Right renal pelvis (tissue), 4 donors: Measurements from ENCODE around the gene FAM219A. TPM values are rescaled to one million over a fixed set of nuclear protein-coding genes. Genes with fewer than 3 reads are reported as not detected.
"Not testable (repeated sequence)": the region's sequence is repeated elsewhere in the genome, so short reads cannot be mapped to it uniquely, and the experiment has no call there.

Experiments
- DNase-seq, 4 donors: peaks; one replicate each; pipeline ENCODE4 v3.0.0-alpha.2; 2013; ENCODE audit warnings: low read depth in 4 of 4, low spot score in 3 of 4, missing footprints in 1 of 4
- polyA plus RNA-seq, 4 donors: library from polyadenylated mRNA; unstranded; fragments of 120-200 nt; gene quantifications; one replicate each; pipeline ENCODE4 v1.2.1, GENCODE V29; 2013; ENCODE audit not compliant: insufficient read length in 4 of 4

The FAM219A gene
- polyA plus RNA-seq, 4 donors: 13.7 to 15.4 (median 14.1) TPM

GRCh38 chr9:34380034-34380510 is 78.3 kb downstream of the FAM219A start:
- no peak for DNase-seq

- DNase-seq: peak in 3 of 4 donors; percentile 58 to 66 (median 65)
Observed at GRCh38 chr9:34379334-34380033, 78.9 kb downstream of the FAM219A start.

- no peak for DNase-seq
Observed at GRCh38 chr9:34378376-34379060, 79.9 kb downstream of the FAM219A start.

DNA sequence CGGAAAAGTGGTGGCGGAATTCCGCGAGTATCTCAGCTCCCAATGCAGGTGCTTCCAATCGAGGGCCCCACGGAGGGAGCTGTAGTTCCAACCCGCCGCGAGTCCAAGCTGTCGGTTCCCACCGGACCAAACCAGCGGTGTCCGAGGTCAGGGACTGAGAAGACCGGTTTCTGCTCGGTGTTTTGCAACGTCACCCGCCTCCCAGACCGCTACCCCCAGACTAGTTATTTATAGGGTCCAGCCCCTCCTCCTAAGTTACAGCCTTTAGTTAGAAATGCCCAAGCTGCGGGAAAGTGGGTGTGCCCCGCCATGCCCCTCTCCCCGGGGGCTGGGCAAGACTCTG is 81.0 kb downstream of the FAM219A start:
- no peak for DNase-seq

DNA sequence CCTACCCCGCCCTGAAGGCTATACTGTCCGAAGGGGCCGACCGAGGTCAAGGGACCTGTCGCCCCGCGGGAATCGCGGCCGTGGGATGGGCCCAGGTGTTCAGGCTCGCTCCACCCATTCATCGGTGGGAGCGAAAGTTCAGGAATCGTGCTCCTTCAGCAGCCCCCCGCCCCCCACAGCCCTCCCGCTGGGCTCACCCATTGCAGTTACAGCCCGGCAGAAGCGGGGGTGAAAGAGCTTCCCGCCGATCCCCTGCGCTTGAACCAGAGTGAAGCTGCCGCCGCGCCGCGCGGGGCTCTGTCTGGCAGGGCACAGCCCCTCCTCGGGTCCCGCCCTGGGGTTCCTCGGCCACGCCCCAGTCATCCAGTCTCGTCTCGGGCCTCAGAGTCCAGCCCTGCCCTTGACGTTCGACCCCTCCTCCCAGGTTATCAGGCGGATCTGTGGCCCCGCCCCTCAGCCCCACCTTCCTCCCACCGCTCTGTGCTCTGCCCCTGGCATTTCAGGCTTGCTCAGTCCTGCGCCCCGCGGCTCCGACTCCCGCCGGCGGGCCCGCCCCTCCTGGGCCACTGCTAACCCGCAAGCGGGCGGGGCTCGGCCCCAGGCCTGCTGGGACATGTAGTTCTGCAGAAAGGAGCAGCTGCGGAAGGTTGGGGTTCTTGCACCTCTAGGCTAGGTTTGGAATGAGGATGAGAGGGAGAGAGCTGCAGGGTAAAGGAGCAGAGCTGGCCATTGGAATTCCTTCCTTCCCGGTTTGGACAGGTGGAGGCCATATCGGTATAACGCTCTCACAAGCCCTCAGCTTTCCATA is 81.6 kb downstream of the FAM219A start, which contains the start of gene MYORG:
Gene MYORG, minus strand, starts transcription at position 303 of the 808 bp plus-strand sequence. CDS start 3,955 bp downstream, outside the sequence.
- peak; percentile 67 to 83 (median 76) for DNase-seq

DNA sequence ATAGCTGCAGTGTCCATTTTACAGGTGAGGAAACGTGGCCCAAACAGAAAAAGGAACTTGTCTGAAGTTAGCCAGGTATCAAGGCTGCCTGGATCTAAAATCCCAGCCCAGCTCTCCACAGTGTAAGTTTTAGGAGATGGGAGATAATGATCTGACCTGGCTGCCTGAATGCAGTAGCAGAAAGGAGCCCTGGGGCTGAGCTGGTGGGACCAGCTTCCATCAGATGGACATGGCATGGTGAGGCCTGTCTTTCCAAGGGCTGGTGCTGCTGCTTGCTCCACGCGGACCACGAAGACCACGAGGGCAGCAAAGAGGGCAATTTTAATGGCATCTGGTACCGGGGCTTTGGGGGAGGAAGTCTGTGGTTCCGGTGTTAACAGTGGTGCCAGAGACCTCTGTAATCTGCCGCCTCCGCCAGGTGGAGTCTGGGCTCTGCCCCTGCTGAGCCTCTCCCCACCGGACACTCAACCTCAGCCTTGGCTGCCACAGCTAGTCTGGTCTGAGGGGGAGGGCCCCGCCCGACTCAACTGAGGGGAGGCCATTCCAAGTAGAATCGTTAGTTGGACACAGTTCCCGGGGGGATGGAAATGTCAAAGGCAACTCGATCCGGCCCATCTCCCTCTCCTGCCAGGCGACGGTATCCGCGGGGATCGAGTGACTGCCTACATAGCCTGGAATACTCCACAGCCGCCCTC is 82.3 kb downstream of the FAM219A start:
- DNase-seq: no peak

DNA sequence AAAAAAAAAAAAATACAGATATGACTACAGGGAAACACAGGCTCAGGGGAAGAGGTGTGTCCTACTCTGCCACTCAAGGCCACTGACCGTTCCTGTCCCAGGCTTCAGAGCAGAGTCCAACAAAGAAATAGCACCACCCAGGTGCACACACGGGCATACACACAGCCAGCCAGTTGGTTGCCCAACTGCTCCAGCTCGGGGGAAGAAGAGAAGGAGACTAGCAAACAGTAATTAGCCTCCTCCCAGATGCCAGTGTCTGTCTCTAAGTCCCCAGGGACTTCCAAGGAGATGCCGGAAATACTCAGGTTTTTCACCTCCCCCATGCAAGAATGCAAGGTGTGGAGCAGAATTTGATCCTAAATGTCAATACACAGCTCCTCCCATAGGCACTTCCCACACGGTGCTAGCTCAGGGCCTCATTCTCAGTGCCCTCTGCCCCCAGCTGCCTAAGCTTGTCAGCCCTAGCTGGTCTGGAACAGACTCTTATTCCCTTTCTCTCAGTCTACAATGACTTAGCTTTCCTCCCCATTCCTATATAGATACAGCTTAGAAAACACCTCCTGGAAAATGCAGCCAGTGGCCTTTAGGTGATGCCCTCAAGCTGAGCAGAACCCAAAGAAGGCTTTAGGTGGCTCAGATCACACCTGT is 83.3 kb downstream of the FAM219A start:
- no peak for DNase-seq

DNA sequence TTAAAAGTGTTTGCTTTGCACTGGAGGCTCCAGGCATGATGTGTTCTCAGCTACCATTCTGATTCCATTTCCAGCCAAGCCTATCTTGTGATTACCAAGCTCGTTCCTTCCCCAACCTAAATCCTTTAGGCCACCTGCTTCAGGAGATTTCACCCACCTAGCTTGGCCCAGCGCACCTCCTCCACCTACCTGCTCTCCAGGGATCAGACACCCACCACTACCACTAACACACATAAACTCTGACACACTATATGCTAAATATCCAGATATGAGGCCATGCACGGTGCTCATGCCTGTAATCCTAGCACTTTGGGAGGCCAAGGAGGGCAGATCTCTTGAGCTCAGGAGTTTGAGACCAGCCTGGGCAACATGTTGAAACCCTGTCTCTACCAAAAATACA is 84.0 kb downstream of the FAM219A start:
- DNase-seq: no peak

DNA sequence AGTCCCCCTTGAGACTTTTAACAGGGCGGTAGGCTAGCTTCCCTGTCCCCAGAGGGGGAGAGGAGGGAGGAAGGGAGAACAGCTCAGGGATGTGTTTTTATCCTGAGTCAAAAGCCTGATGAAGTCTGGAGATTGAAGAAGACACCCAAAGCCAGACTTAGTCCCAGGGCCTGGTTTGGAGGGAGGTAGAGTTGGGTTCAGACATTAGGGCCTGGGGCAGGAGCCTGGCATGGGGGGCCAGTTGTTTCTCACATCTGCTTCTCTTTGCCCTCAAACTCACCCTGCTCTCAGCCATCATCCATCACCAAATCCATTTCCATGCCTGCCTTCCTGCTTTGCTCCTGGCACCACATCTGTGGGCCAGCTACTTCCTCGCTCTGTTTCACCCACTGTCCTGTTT is 84.6 kb downstream of the FAM219A start:
- no peak for DNase-seq

- DNase-seq: no peak
Observed at GRCh38 chr9:34372467-34373011, 85.8 kb downstream of the FAM219A start.

GRCh38 chr9:34371886-34372466 is 86.4 kb downstream of the FAM219A start:
- no peak for DNase-seq

- DNase-seq: no peak
Observed at GRCh38 chr9:34370970-34371880, 87.1 kb downstream of the FAM219A start.

- DNase-seq: no peak
Observed at GRCh38 chr9:34370335-34370969, 87.9 kb downstream of the FAM219A start.

GRCh38 chr9:34369636-34370035 is 88.7 kb downstream of the FAM219A start:
- DNase-seq: no peak

- not testable (repeated sequence) for DNase-seq
Observed at GRCh38 chr9:34368796-34369195, 89.6 kb downstream of the FAM219A start.

GRCh38 chr9:34367751-34368410 is 90.5 kb downstream of the FAM219A start:
- not testable (repeated sequence) for DNase-seq

GRCh38 chr9:34366365-34366764 is 92.0 kb downstream of the FAM219A start:
- DNase-seq: no peak
